Kidney epithelial cell (primary cell): Measurements from ENCODE around the gene FAF1. TPM values are rescaled to one million over a fixed set of nuclear protein-coding genes. Genes with fewer than 3 reads are reported as not detected.

ENCODE experiments used
- DNase-seq: peaks from one replicate; pipeline ENCODE4 v3.0.0-alpha.2; 2010; ENCODE audit warnings: low read depth
- H3K27me3 ChIP-seq: 2 replicates; pipeline ENCODE4 v1.6.0; 2011; ENCODE audit warnings: low read length; ENCODE audit not compliant: control insufficient read depth, insufficient read depth
- H3K36me3 ChIP-seq: 2 replicates; pipeline ENCODE4 v1.5.1; 2011; ENCODE audit warnings: low read length; ENCODE audit not compliant: control insufficient read depth, insufficient read depth
- H3K4me3 ChIP-seq: 2 replicates; pipeline ENCODE4 v1.5.1; 2011; ENCODE audit warnings: low read depth, mild to moderate bottlenecking, control low read depth, low read length
- total RNA-seq: library from RNA; depleted of rRNA; stranded (reverse); fragments of >200 nt; gene quantifications from 2 replicates; pipeline ENCODE4 v1.2.3, GENCODE V29; 2015
- TF ChIP-seq, protein P1 (sequence below): IDR thresholded peaks from 2 replicates; pipeline ENCODE4 v1.5.1; 2011; ENCODE audit warnings: mild to moderate bottlenecking, moderate library complexity, low read length, control low read depth, inconsistent platforms; ENCODE audit not compliant: insufficient read depth, poor library complexity, severe bottlenecking

Gene FAF1
- total RNA-seq, 1 donor from 2014 or later = 57.8 TPM

DNA sequence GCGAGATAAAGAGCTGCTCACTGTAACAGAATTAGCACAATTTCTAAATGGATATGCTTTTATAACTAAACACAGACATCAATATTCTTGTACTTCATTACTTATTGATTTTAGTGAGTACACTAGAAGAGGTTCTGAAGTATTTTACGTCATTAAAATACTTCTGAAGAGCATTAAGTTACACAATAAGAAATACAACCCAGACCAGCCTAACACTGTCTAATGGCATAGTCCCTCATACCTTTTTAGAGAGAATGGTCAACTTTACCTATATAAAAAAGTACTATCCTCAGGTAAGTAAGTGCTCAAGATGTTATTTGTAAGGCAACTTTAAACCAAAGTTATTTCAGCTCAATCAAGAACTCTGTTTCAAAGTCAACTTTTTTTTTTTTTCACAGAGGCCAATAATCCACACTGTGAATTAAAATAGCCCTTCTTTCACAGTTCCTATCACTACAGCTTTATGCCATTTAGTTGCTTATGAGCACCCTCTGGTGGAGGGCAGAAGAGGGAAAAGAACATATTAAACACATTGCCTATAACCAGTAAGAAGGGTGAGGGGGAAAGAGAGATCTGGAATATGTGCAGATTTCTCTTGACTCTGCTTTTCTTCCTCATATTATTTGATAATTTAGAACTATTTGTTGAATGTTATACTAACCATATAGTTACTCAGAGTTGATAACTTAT, 354.7 kb downstream of the FAF1 start:
- no peaks in the 10 kb centered on the region for H3K27me3 ChIP-seq
- TF ChIP-seq, protein P1, sequence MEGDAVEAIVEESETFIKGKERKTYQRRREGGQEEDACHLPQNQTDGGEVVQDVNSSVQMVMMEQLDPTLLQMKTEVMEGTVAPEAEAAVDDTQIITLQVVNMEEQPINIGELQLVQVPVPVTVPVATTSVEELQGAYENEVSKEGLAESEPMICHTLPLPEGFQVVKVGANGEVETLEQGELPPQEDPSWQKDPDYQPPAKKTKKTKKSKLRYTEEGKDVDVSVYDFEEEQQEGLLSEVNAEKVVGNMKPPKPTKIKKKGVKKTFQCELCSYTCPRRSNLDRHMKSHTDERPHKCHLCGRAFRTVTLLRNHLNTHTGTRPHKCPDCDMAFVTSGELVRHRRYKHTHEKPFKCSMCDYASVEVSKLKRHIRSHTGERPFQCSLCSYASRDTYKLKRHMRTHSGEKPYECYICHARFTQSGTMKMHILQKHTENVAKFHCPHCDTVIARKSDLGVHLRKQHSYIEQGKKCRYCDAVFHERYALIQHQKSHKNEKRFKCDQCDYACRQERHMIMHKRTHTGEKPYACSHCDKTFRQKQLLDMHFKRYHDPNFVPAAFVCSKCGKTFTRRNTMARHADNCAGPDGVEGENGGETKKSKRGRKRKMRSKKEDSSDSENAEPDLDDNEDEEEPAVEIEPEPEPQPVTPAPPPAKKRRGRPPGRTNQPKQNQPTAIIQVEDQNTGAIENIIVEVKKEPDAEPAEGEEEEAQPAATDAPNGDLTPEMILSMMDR = peak; percentile 55
- DNase-seq = peak; percentile 2
- no peaks in the 10 kb centered on the region for H3K36me3 ChIP-seq
- no peak overlapping the region for H3K4me3 ChIP-seq

DNA sequence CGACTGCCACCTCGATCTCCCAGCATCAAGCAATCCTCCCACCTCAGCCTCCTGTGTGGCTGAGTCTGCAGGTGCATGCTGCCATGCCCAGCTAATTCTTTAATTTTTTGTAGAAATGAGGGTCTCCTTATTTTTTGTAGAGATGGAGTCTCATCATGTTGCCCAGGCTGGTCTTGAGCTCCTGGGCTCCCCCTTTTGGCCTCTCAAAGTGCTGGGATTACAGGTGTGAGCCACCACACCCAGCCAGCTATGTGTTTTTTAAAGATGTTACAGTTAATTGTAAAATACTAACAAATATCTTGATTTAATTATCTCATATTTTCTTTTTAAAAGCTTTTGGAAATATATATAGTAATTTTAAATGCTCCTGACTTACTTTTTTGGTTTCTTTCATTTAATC, 355.5 kb downstream of the FAF1 start:
- H3K36me3 ChIP-seq = no peaks in the 10 kb centered on the region
- TF ChIP-seq, protein P1 = no peak
- no peaks in the 10 kb centered on the region for H3K27me3 ChIP-seq
- DNase-seq = no peak
- H3K4me3 ChIP-seq = no peak overlapping the region

GRCh38 chr1:50603274-50604271, 356.5 kb downstream of the FAF1 start:
- Histone ChIP-seq H3K27me3 (no peaks in the 10 kb centered on the region), H3K36me3 (no peaks in the 10 kb centered on the region), H3K4me3 (no peak overlapping the region)
- peak; percentile 25 for DNase-seq
- TF ChIP-seq, protein P1 = no peak

GRCh38 chr1:50599546-50599945, 360.5 kb downstream of the FAF1 start:
- Histone ChIP-seq H3K4me3 (no peak overlapping the region), H3K27me3 (no peaks in the 10 kb centered on the region), H3K36me3 (no peaks in the 10 kb centered on the region)
- TF ChIP-seq, protein P1 = no peak
- no peak for DNase-seq

GRCh38 chr1:50595874-50596273, 364.2 kb downstream of the FAF1 start:
- TF ChIP-seq, protein P1 = no peak
- H3K4me3 ChIP-seq = no peak overlapping the region
- DNase-seq = no peak
- no peaks in the 10 kb centered on the region for H3K27me3 ChIP-seq
- H3K36me3 ChIP-seq = no peaks in the 10 kb centered on the region
